ENCODE measurements around the gene ALDH1L1. TPM values are rescaled to one million over a fixed set of nuclear protein-coding genes. Genes with fewer than 3 reads are reported as not detected.

The ALDH1L1 gene
- polyA plus RNA-seq, 3 donors, result not detected

- Histone ChIP-seq H3K27me3 (ENCODE audit: control insufficient read depth in 2 of 2, insufficient read depth in 2 of 2, low read length in 2 of 2) (peaks cover 0 to 3% of the 10 kb centered on the region in 2 donors), H2AFZ (ENCODE audit: insufficient read depth, low read depth, low read length, poor library complexity, severe bottlenecking) (no peak overlapping the region), H3K9me3 (replicated peaks in 1 of 2; ENCODE audit: control insufficient read depth in 1 of 2, insufficient read depth in 1 of 2, low read length in 2 of 2) (no peaks in the 10 kb centered on the region), H3K4me2 (replicated peaks; ENCODE audit: extremely low read depth, low read length, poor library complexity, severe bottlenecking) (no peak overlapping the region), H3K36me3 (replicated peaks in 1 of 2; ENCODE audit: control insufficient read depth in 1 of 2, insufficient read depth in 2 of 2, low read length in 2 of 2) (no peaks in the 10 kb centered on the region), H3K4me1 (ENCODE audit: control insufficient read depth in 1 of 2, insufficient read depth in 2 of 2, low read length in 2 of 2) (no peaks in the 10 kb centered on the region), H3K27ac (ENCODE audit: low read depth in 1 of 2, low read length in 2 of 2) (no peak overlapping the region), H3K79me2 (ENCODE audit: insufficient read depth, low read length) (no peaks in the 10 kb centered on the region), H3K4me3 (replicated peaks in 1 of 3; ENCODE audit: low read depth in 2 of 3, low read length in 3 of 3) (no peak overlapping the region), H4K20me1 (ENCODE audit: insufficient read depth, low read length) (no peaks in the 10 kb centered on the region), H3K9ac (ENCODE audit: insufficient read depth, low read length, poor library complexity, severe bottlenecking) (no peak overlapping the region)
- DNase-seq, result no peak
- intact Hi-C loops (cut with micrococcal nuclease), result no loop called here
- Mint-ChIP-seq H3K27ac (no peak overlapping the region), H3K27me3 (ENCODE audit: low read depth in 3 of 3) (peaks cover 3 to 21% (median 8%) of the 10 kb centered on the region in 3 donors), H3K9me3 (peaks cover 0 to 6% (median 2%) of the 10 kb centered on the region in 7 donors), H3K36me3 (no peaks in the 10 kb centered on the region), H3K4me1 (no peaks in the 10 kb centered on the region), H3K4me3 (no peak overlapping the region)
- no peak for TF ChIP-seq CTCF (IDR thresholded peaks at IDR 0.05)
- 100% methylated on average over 1 of the region's 3 CpGs for WGBS (ENCODE audit: insufficient coverage)
Observed at GRCh38 chr3:126202276-126202675, 21.9 kb upstream of the ALDH1L1 start.

GRCh38 chr3:126201168-126201567 is 20.8 kb upstream of the ALDH1L1 start:
- H3K9me3 ChIP-seq (replicated peaks in 1 of 2; ENCODE audit: control insufficient read depth in 1 of 2, insufficient read depth in 1 of 2, low read length in 2 of 2), result no peaks in the 10 kb centered on the region
- H3K36me3 Mint-ChIP-seq, result no peaks in the 10 kb centered on the region
- H3K27me3 ChIP-seq (ENCODE audit: control insufficient read depth in 2 of 2, insufficient read depth in 2 of 2, low read length in 2 of 2), result peaks cover 0 to 3% of the 10 kb centered on the region in 2 donors
- intact Hi-C loops (cut with micrococcal nuclease), result no loop called here
- H3K27me3 Mint-ChIP-seq (ENCODE audit: low read depth in 3 of 3), result peaks cover 3 to 16% (median 8%) of the 10 kb centered on the region in 3 donors
- no peaks in the 10 kb centered on the region for H3K4me1 ChIP-seq (ENCODE audit: control insufficient read depth in 1 of 2, insufficient read depth in 2 of 2, low read length in 2 of 2)
- no peak overlapping the region for H3K4me2 ChIP-seq (replicated peaks; ENCODE audit: extremely low read depth, low read length, poor library complexity, severe bottlenecking)
- no peak overlapping the region for H3K4me3 Mint-ChIP-seq
- no peaks in the 10 kb centered on the region for H3K36me3 ChIP-seq (replicated peaks in 1 of 2; ENCODE audit: control insufficient read depth in 1 of 2, insufficient read depth in 2 of 2, low read length in 2 of 2)
- H3K27ac Mint-ChIP-seq, result no peak overlapping the region
- no peak for TF ChIP-seq CTCF (IDR thresholded peaks at IDR 0.05)
- DNase-seq, result no peak
- no peaks in the 10 kb centered on the region for H3K79me2 ChIP-seq (ENCODE audit: insufficient read depth, low read length)
- H3K4me3 ChIP-seq (replicated peaks in 1 of 3; ENCODE audit: low read depth in 2 of 3, low read length in 3 of 3), result no peak overlapping the region
- no peak overlapping the region for H2AFZ ChIP-seq (ENCODE audit: insufficient read depth, low read depth, low read length, poor library complexity, severe bottlenecking)
- no CpG with 5 or more reads among the region's 3 CpGs for WGBS (ENCODE audit: insufficient coverage)
- no peak overlapping the region for H3K9ac ChIP-seq (ENCODE audit: insufficient read depth, low read length, poor library complexity, severe bottlenecking)
- H3K27ac ChIP-seq (ENCODE audit: low read depth in 1 of 2, low read length in 2 of 2), result no peak overlapping the region
- peaks cover 3 to 11% (median 7%) of the 10 kb centered on the region in 7 donors for H3K9me3 Mint-ChIP-seq
- no peaks in the 10 kb centered on the region for H4K20me1 ChIP-seq (ENCODE audit: insufficient read depth, low read length)
- no peaks in the 10 kb centered on the region for H3K4me1 Mint-ChIP-seq
